ENCODE data around the gene LUC7L3. TPM values are rescaled to one million over a fixed set of nuclear protein-coding genes. Genes with fewer than 3 reads are reported as not detected.

Gene LUC7L3
- polyA plus RNA-seq, 3 donors = 14.6 to 49.8 (median 17.1) TPM

DNA sequence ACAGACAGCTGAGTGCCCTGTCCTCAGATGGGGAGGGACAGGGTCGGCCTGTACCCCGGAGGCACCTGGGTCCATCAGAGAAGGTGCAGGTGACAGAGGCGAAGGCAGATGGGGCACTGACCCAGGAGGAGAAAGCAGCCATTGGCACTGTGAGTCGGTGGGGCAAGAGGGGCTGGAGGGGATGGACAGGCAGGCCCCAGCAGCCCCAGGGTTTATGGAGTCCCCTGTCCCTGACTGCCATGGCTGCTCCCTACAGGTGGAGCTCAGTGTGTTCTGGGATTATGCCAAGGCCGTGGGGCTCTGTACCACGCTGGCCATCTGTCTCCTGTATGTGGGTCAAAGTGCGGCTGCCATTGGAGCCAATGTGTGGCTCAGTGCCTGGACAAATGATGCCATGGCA, 43.8 kb upstream of the LUC7L3 start:
- no peak for DNase-seq
- Histone ChIP-seq H3K4me1 (ENCODE audit: control insufficient read depth in 1 of 2, insufficient read depth in 2 of 2, low read length in 2 of 2) (peaks cover 0 to 8% of the 10 kb centered on the region in 2 donors), H3K27ac (ENCODE audit: low read depth in 1 of 2, low read length in 2 of 2) (no peak overlapping the region), H2AFZ (ENCODE audit: insufficient read depth, low read depth, low read length, poor library complexity, severe bottlenecking) (no peak overlapping the region), H3K9ac (ENCODE audit: insufficient read depth, low read length, poor library complexity, severe bottlenecking) (no peak overlapping the region), H3K27me3 (ENCODE audit: control insufficient read depth in 2 of 2, insufficient read depth in 2 of 2, low read length in 2 of 2) (no peaks in the 10 kb centered on the region), H3K4me3 (replicated peaks in 1 of 3; ENCODE audit: low read depth in 2 of 3, low read length in 3 of 3) (no peak overlapping the region), H3K9me3 (replicated peaks in 1 of 2; ENCODE audit: control insufficient read depth in 1 of 2, insufficient read depth in 1 of 2, low read length in 2 of 2) (no peaks in the 10 kb centered on the region), H3K36me3 (replicated peaks in 1 of 2; ENCODE audit: control insufficient read depth in 1 of 2, insufficient read depth in 2 of 2, low read length in 2 of 2) (no peaks in the 10 kb centered on the region), H3K4me2 (replicated peaks; ENCODE audit: extremely low read depth, low read length, poor library complexity, severe bottlenecking) (no peak overlapping the region), H3K79me2 (ENCODE audit: insufficient read depth, low read length) (no peaks in the 10 kb centered on the region), H4K20me1 (ENCODE audit: insufficient read depth, low read length) (no peaks in the 10 kb centered on the region)
- H3K9me3 Mint-ChIP-seq = no peaks in the 10 kb centered on the region
- H3K4me3 Mint-ChIP-seq = no peak overlapping the region
- H3K4me1 Mint-ChIP-seq = peaks cover 5% of the 10 kb centered on the region
- intact Hi-C loops (cut with micrococcal nuclease) = no loop called here
- TF ChIP-seq, protein P1, sequence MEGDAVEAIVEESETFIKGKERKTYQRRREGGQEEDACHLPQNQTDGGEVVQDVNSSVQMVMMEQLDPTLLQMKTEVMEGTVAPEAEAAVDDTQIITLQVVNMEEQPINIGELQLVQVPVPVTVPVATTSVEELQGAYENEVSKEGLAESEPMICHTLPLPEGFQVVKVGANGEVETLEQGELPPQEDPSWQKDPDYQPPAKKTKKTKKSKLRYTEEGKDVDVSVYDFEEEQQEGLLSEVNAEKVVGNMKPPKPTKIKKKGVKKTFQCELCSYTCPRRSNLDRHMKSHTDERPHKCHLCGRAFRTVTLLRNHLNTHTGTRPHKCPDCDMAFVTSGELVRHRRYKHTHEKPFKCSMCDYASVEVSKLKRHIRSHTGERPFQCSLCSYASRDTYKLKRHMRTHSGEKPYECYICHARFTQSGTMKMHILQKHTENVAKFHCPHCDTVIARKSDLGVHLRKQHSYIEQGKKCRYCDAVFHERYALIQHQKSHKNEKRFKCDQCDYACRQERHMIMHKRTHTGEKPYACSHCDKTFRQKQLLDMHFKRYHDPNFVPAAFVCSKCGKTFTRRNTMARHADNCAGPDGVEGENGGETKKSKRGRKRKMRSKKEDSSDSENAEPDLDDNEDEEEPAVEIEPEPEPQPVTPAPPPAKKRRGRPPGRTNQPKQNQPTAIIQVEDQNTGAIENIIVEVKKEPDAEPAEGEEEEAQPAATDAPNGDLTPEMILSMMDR (IDR thresholded peaks at IDR 0.05) = no peak
- peaks cover 0 to 12% of the 10 kb centered on the region in 2 donors for H3K36me3 Mint-ChIP-seq
- H3K27me3 Mint-ChIP-seq (ENCODE audit: low read depth in 3 of 3) = peaks cover 2 to 10% (median 8%) of the 10 kb centered on the region in 3 donors
- 93% methylated on average over 7 of the region's 7 CpGs for WGBS (ENCODE audit: insufficient coverage)
- no peak overlapping the region for H3K27ac Mint-ChIP-seq

DNA sequence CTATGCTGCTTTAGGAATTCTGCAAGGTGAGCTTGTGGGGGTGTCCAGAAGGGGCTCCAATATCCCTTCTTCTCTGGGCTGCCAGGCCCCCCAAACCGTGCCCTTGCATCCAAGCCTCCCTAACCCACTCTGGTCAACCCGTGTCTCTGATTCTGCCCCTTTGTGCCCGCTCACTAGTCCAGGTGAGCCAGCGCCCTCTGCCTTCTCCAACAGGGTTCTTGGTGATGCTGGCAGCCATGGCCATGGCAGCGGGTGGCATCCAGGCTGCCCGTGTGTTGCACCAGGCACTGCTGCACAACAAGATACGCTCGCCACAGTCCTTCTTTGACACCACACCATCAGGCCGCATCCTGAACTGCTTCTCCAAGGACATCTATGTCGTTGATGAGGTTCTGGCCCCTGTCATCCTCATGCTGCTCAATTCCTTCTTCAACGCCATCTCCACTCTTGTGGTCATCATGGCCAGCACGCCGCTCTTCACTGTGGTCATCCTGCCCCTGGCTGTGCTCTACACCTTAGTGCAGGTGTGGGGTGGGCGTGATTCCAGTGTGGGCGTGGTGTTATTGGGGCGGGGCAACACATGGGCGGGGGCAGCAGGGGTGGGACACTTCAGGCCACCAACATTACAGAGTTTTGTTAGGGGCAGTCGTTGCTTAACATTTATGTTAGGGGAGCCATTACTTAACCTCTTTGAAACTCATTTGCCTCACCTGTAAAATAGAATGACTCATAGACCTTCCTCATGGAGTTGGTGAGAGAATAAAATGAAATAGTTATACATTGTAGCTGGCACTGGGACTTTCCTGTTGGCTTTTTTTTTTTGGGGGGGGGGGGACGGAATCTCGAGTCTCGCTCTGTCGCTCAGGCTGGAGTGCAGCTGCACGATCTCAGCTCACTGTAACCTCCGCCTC, 43.1 kb upstream of the LUC7L3 start:
- Mint-ChIP-seq H3K9me3 (no peaks in the 10 kb centered on the region), H3K27ac (no peak overlapping the region), H3K4me1 (peaks cover 6% of the 10 kb centered on the region), H3K27me3 (ENCODE audit: low read depth in 3 of 3) (peaks cover 5 to 10% (median 8%) of the 10 kb centered on the region in 3 donors), H3K4me3 (no peak overlapping the region), H3K36me3 (peaks cover 0 to 12% of the 10 kb centered on the region in 2 donors)
- 96% methylated on average over 17 of the region's 24 CpGs for WGBS (ENCODE audit: insufficient coverage)
- Histone ChIP-seq H3K27me3 (ENCODE audit: control insufficient read depth in 2 of 2, insufficient read depth in 2 of 2, low read length in 2 of 2) (no peaks in the 10 kb centered on the region), H3K79me2 (ENCODE audit: insufficient read depth, low read length) (no peaks in the 10 kb centered on the region), H3K27ac (ENCODE audit: low read depth in 1 of 2, low read length in 2 of 2) (no peak overlapping the region), H4K20me1 (ENCODE audit: insufficient read depth, low read length) (no peaks in the 10 kb centered on the region), H3K9me3 (replicated peaks in 1 of 2; ENCODE audit: control insufficient read depth in 1 of 2, insufficient read depth in 1 of 2, low read length in 2 of 2) (no peaks in the 10 kb centered on the region), H3K36me3 (replicated peaks in 1 of 2; ENCODE audit: control insufficient read depth in 1 of 2, insufficient read depth in 2 of 2, low read length in 2 of 2) (no peaks in the 10 kb centered on the region), H3K9ac (ENCODE audit: insufficient read depth, low read length, poor library complexity, severe bottlenecking) (no peak overlapping the region), H3K4me2 (replicated peaks; ENCODE audit: extremely low read depth, low read length, poor library complexity, severe bottlenecking) (no peak overlapping the region), H2AFZ (ENCODE audit: insufficient read depth, low read depth, low read length, poor library complexity, severe bottlenecking) (no peak overlapping the region), H3K4me3 (replicated peaks in 1 of 3; ENCODE audit: low read depth in 2 of 3, low read length in 3 of 3) (no peak overlapping the region), H3K4me1 (ENCODE audit: control insufficient read depth in 1 of 2, insufficient read depth in 2 of 2, low read length in 2 of 2) (peaks cover 5 to 10% of the 10 kb centered on the region in 2 donors)
- intact Hi-C loops (cut with micrococcal nuclease) = no loop called here
- no peak for DNase-seq
- TF ChIP-seq, protein P1 (IDR thresholded peaks at IDR 0.05) = no peak

All from CD14-positive monocyte (primary cell).